ENCODE data around the gene ANXA2. TPM values are rescaled to one million over a fixed set of nuclear protein-coding genes. Genes with fewer than 3 reads are reported as not detected.
A peak's percentile ranks its signal among the peaks of the same experiment; 100 is the strongest.

Gene ANXA2
- total and polyA plus RNA-seq, 2 donors (not counting 1 experiment from before 2014, with no cell fraction given): 116 to 133 TPM

DNA sequence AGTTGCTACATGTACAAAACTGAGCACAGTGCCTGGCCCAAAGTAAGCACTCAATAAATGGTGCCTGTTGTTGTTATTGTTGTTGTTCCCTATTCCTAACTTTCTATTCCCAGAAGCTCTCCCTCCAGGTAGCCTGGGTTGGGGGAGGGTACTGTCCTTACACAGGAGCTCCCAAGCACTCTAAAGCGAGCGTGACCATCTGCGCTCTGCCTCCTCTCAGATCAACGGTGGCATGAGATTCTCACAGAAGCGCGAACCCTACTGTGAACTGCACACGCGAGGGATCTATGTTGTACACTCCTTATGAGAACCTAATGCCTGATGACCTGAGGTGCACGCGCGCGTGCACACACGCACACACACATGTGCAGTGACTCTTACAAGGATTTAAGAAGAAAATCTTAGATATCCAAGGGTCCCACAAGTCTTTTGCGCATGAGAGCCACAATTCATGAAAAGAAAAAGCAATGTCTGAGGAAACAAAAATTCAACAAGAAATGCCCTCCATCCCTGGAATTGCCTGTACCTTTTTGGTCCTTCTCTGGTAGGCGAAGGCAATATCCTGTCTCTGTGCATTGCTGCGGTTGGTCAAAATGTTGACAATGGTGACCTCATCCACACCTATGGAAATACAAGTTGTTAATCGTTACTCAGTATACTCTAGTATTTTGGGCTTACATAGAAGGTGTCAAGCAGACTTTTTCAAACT, 33.7 kb downstream of the ANXA2 start:
- POLR2A ChIA-PET: no interaction called here

DNA sequence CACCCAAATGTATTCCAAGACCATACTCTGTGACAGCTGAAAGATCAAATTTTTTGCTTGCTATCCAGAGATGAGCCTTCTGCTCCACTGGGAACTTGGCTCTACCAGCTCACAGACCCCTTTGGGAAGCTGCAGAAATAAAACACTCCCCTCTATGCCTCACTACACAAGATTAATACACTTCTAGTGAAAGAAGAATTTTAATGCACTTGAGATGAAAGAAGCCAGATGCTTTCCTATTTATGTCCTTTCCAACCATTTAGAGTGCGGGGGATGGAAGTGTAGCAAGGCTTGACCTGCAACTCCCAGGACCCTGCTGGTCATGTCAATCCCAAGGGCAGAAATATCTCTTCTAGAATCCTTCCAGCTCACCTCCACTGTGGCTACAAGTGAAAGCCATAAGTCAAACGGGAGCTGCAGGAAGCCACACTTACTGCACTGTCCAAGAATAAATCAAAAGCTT, 34.7 kb downstream of the ANXA2 start:
- H3K27me3 ChIP-seq (replicated peaks in 1 of 4; ENCODE audit: control extremely low read depth in 1 of 4, control insufficient read depth in 3 of 4, insufficient read depth in 4 of 4, low read length in 3 of 4): no peaks in the 10 kb centered on the region
- WGBS (ENCODE audit: insufficient coverage): 83% methylated on average over 1 of the region's 2 CpGs
- H3K4me2 ChIP-seq (replicated peaks; ENCODE audit: low read depth, low read length, poor library complexity, severe bottlenecking): no peak overlapping the region
- H3K79me2 ChIP-seq (ENCODE audit: control insufficient read depth, insufficient read depth, low read length): no peaks in the 10 kb centered on the region
- no peak overlapping the region for H3K9ac ChIP-seq (ENCODE audit: low read length)
- H2AFZ ChIP-seq (ENCODE audit: insufficient read depth, low read depth, low read length, poor library complexity, severe bottlenecking): no peak overlapping the region
- ChIA-PET CTCF (interaction anchor here (1.0 to 9.4 kb wide), 6 partner anchors 8 to 222 kb away, joined by 3 to 150 read pairs (median 6); no protein-coding TSS in a partner anchor), POLR2A (interaction anchor here (0.6 kb wide), 1 partner anchor 217 kb away, joined by 3 read pairs; no protein-coding TSS in a partner anchor)
- TF ChIP-seq EZH2 (IDR thresholded peaks at IDR 0.05; ENCODE audit: borderline replicate concordance, insufficient read depth, low read depth, low read length, poor library complexity, severe bottlenecking): no peak
- TF ChIP-seq, protein P1, sequence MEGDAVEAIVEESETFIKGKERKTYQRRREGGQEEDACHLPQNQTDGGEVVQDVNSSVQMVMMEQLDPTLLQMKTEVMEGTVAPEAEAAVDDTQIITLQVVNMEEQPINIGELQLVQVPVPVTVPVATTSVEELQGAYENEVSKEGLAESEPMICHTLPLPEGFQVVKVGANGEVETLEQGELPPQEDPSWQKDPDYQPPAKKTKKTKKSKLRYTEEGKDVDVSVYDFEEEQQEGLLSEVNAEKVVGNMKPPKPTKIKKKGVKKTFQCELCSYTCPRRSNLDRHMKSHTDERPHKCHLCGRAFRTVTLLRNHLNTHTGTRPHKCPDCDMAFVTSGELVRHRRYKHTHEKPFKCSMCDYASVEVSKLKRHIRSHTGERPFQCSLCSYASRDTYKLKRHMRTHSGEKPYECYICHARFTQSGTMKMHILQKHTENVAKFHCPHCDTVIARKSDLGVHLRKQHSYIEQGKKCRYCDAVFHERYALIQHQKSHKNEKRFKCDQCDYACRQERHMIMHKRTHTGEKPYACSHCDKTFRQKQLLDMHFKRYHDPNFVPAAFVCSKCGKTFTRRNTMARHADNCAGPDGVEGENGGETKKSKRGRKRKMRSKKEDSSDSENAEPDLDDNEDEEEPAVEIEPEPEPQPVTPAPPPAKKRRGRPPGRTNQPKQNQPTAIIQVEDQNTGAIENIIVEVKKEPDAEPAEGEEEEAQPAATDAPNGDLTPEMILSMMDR (IDR thresholded peaks at IDR 0.05): no peak
- H3K9me3 ChIP-seq (ENCODE audit: control extremely low read depth in 1 of 3, control insufficient read depth in 2 of 3, insufficient read depth in 1 of 3, low read length in 2 of 3): no peaks in the 10 kb centered on the region
- DNase-seq: no peak
- no peak overlapping the region for H3K4me3 ChIP-seq (ENCODE audit: control extremely low read depth in 1 of 5, extremely low read depth in 1 of 5, insufficient read depth in 1 of 5, low read depth in 2 of 5, low read length in 4 of 5)
- Mint-ChIP-seq H3K4me1 (no peaks in the 10 kb centered on the region), H3K4me3 (no peak overlapping the region), H3K9me3 (ENCODE audit: insufficient read depth) (no peaks in the 10 kb centered on the region), H3K27ac (no peak overlapping the region), H3K27me3 (no peaks in the 10 kb centered on the region)
- H4K20me1 ChIP-seq (ENCODE audit: control insufficient read depth, insufficient read depth, low read length, poor library complexity, severe bottlenecking): no peaks in the 10 kb centered on the region
- H3K4me1 ChIP-seq (ENCODE audit: control insufficient read depth in 2 of 2, insufficient read depth in 2 of 2, low read length in 2 of 2): no peaks in the 10 kb centered on the region
- H3K27ac ChIP-seq (ENCODE audit: low read length in 2 of 2): no peak overlapping the region
- no peak for ATAC-seq (ENCODE audit: low read depth)
- intact Hi-C loops (cut with micrococcal nuclease): no loop called here
- H3K36me3 ChIP-seq (replicated peaks in 1 of 2; ENCODE audit: control extremely low read depth in 1 of 2, control insufficient read depth in 1 of 2, extremely low read depth in 1 of 2, insufficient read depth in 2 of 2, low read length in 1 of 2): peaks cover 1 to 30% of the 10 kb centered on the region in 2 experiments

More for the DNA sequence above, 33.7 kb downstream of the ANXA2 start:
- H3K9ac ChIP-seq (ENCODE audit: low read length): no peak overlapping the region
- intact Hi-C loops (cut with micrococcal nuclease): no loop called here
- no peaks in the 10 kb centered on the region for H3K27me3 Mint-ChIP-seq
- no peak overlapping the region for H3K27ac ChIP-seq (ENCODE audit: low read length in 2 of 2)
- no peaks in the 10 kb centered on the region for H3K4me1 ChIP-seq (ENCODE audit: control insufficient read depth in 2 of 2, insufficient read depth in 2 of 2, low read length in 2 of 2)
- CTCF ChIA-PET: interaction anchor here (1.0 to 9.4 kb wide), 4 partner anchors 9 to 157 kb away, joined by 3 to 150 read pairs (median 4); no protein-coding TSS in a partner anchor
- no peaks in the 10 kb centered on the region for H3K79me2 ChIP-seq (ENCODE audit: control insufficient read depth, insufficient read depth, low read length)
- DNase-seq: no peak
- no peaks in the 10 kb centered on the region for H3K27me3 ChIP-seq (replicated peaks in 1 of 4; ENCODE audit: control extremely low read depth in 1 of 4, control insufficient read depth in 3 of 4, insufficient read depth in 4 of 4, low read length in 3 of 4)
- H3K36me3 ChIP-seq (replicated peaks in 1 of 2; ENCODE audit: control extremely low read depth in 1 of 2, control insufficient read depth in 1 of 2, extremely low read depth in 1 of 2, insufficient read depth in 2 of 2, low read length in 1 of 2): peaks cover 1 to 25% of the 10 kb centered on the region in 2 experiments
- H4K20me1 ChIP-seq (ENCODE audit: control insufficient read depth, insufficient read depth, low read length, poor library complexity, severe bottlenecking): peaks cover 5% of the 10 kb centered on the region
- H3K4me3 Mint-ChIP-seq: no peak overlapping the region
- no peak overlapping the region for H3K4me2 ChIP-seq (replicated peaks; ENCODE audit: low read depth, low read length, poor library complexity, severe bottlenecking)
- H3K4me1 Mint-ChIP-seq: no peaks in the 10 kb centered on the region
- no peak overlapping the region for H2AFZ ChIP-seq (ENCODE audit: insufficient read depth, low read depth, low read length, poor library complexity, severe bottlenecking)
- no peaks in the 10 kb centered on the region for H3K9me3 Mint-ChIP-seq (ENCODE audit: insufficient read depth)
- H3K9me3 ChIP-seq (ENCODE audit: control extremely low read depth in 1 of 3, control insufficient read depth in 2 of 3, insufficient read depth in 1 of 3, low read length in 2 of 3): no peaks in the 10 kb centered on the region
- no peak overlapping the region for H3K4me3 ChIP-seq (ENCODE audit: control extremely low read depth in 1 of 5, extremely low read depth in 1 of 5, insufficient read depth in 1 of 5, low read depth in 2 of 5, low read length in 4 of 5)
- peak overlapping the region; percentile 6 for H3K27ac Mint-ChIP-seq
- WGBS (ENCODE audit: insufficient coverage): 91% methylated on average over 12 of the region's 17 CpGs
- ATAC-seq (ENCODE audit: low read depth): no peak
- TF ChIP-seq EZH2 (IDR thresholded peaks at IDR 0.05; ENCODE audit: borderline replicate concordance, insufficient read depth, low read depth, low read length, poor library complexity, severe bottlenecking): no peak
- TF ChIP-seq, protein P1 (IDR thresholded peaks at IDR 0.05): no peak
